Kidney (tissue), 14 donors: ENCODE measurements around the gene RELL2. TPM values are rescaled to one million over a fixed set of nuclear protein-coding genes. Genes with fewer than 3 reads are reported as not detected.

ENCODE experiments used
- DNase-seq, 5 donors: peaks; one replicate each; pipeline ENCODE4 v3.0.0-alpha.2; 2013 to 2020
- FAIRE-seq: peaks from 2 replicates; lab custom pipeline; 2012; peaks lifted over from hg19 to GRCh38; lab: Jason Lieb, UNC
- H3K27ac ChIP-seq, 2 donors: one replicate each; pipeline ENCODE4 v1.7.0; 2013; ENCODE audit warnings: low read depth in 2 of 2, low read length in 2 of 2, inconsistent platforms in 1 of 2
- H3K27me3 ChIP-seq: one replicate; pipeline ENCODE4 v1.7.1; 2013; ENCODE audit warnings: low read length, inconsistent platforms; ENCODE audit not compliant: control insufficient read depth, insufficient read depth
- H3K36me3 ChIP-seq, 3 donors: one replicate each; pipeline versions ENCODE4 v1.7.0 to v1.7.1; 2013; ENCODE audit warnings: low read length in 3 of 3, control low read depth in 1 of 3, inconsistent platforms in 1 of 3; ENCODE audit not compliant: insufficient read depth in 3 of 3, control insufficient read depth in 2 of 3
- H3K4me1 ChIP-seq, 3 donors: one replicate each; pipeline versions ENCODE4 v1.7.0 to v1.7.1; 2013; ENCODE audit warnings: low read length in 3 of 3, inconsistent platforms in 1 of 3, low read depth in 1 of 3; ENCODE audit not compliant: control insufficient read depth in 2 of 3, insufficient read depth in 2 of 3
- H3K4me3 ChIP-seq, 3 donors: one replicate each; pipeline versions ENCODE4 v1.7.0 to v1.8.1; 2013; ENCODE audit warnings: low read length in 3 of 3, control low read depth in 1 of 3, inconsistent platforms in 1 of 3
- H3K9ac ChIP-seq, 3 donors: one replicate each; pipeline versions ENCODE4 v1.7.0 to v1.7.1; 2013; ENCODE audit warnings: low read length in 3 of 3, control low read depth in 1 of 3, inconsistent platforms in 1 of 3
- H3K9me3 ChIP-seq, 3 donors: one replicate each; pipeline versions ENCODE4 v1.7.0 to v1.7.1; 2013; ENCODE audit warnings: low read length in 3 of 3, control low read depth in 1 of 3, inconsistent platforms in 1 of 3; ENCODE audit not compliant: control insufficient read depth in 2 of 3, insufficient read depth in 1 of 3
- intact Hi-C: fragments of 100-400 bp; cut with DNase I; formaldehyde crosslinking; loops from one replicate; pipeline ENCODE4 v1.11.1; 2022
- polyA plus RNA-seq: library from polyadenylated mRNA; stranded (reverse); fragments of 350-450 nt; fragmentation: Illumina TruSeq; extraction: RNeasy Lipid Tissue Mini Kit (QIAGEN cat#74804); gene quantifications from one replicate; pipeline ENCODE4 v1.2.3, GENCODE V29; 2014; ENCODE audit warnings: low read depth, low replicate concordance; ENCODE audit not compliant: insufficient read depth
- total RNA-seq: library from RNA; stranded (reverse); fragmentation: NEBNext Ultra II Directional; extraction: Animal tissue kit (Norgen Biotek cat#: 25700); gene quantifications from one replicate; pipeline ENCODE4 v1.2.1, GENCODE V29; 2021
- TF ChIP-seq, protein P1 (sequence below): IDR thresholded peaks from 3 replicates; pipeline ENCODE4 v1.5.1; 2012; ENCODE audit warnings: mild to moderate bottlenecking, moderate library complexity, borderline replicate concordance; ENCODE audit not compliant: insufficient read depth; ENCODE audit errors: extremely low read depth
- donor health status: control.
- donor health status: control.
- donor health status: control.
- donor health status: control.
- donor health status: control.
- donor health status: DM: yes; HTN: yes; CAD: no.
- donor health status: Normal renal cell carcinoma (clear cell type).

Gene RELL2
- total and polyA plus RNA-seq, 2 donors from 2014 or later: 3.0 to 8.2 TPM

DNA sequence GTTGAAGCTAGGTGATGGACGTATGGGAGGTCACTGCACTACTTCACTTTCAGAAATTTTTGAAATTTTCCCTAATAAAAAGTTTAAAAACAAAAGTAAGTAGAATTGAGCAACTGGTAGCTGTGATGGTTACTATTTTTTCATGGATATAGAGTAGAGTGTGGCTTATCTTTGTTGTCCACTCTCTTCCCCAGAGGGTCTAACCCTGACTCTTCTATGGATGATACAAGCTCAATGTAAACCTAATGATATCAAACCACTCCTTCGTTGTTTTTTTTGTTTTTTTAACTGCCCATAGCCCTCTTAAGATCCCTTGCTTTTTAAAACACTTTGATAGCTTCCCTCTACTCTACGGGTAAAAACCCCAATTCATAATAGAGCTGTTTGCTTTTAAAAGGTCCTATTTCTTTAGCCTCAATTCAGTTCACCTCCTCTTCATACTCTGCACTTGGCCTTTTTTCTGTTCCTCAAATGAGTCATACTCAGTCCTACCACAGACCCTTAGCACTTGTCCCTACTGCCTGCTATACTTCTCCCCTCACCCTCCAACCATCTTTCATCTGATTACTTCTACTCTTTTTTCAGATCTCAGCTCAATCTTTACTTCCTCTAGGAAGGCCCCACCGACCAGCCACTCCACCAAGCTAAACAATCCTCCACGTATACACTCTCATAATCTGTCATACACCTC lies 2.8 kb upstream of the RELL2 start:
- DNase-seq (no peak), FAIRE-seq (no peak)
- TF ChIP-seq, protein P1, sequence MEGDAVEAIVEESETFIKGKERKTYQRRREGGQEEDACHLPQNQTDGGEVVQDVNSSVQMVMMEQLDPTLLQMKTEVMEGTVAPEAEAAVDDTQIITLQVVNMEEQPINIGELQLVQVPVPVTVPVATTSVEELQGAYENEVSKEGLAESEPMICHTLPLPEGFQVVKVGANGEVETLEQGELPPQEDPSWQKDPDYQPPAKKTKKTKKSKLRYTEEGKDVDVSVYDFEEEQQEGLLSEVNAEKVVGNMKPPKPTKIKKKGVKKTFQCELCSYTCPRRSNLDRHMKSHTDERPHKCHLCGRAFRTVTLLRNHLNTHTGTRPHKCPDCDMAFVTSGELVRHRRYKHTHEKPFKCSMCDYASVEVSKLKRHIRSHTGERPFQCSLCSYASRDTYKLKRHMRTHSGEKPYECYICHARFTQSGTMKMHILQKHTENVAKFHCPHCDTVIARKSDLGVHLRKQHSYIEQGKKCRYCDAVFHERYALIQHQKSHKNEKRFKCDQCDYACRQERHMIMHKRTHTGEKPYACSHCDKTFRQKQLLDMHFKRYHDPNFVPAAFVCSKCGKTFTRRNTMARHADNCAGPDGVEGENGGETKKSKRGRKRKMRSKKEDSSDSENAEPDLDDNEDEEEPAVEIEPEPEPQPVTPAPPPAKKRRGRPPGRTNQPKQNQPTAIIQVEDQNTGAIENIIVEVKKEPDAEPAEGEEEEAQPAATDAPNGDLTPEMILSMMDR: no peak
- Histone ChIP-seq H3K9me3 (no peaks in the 10 kb centered on the region), H3K9ac (no peak overlapping the region), H3K27ac (no peak overlapping the region), H3K27me3 (peaks cover 8% of the 10 kb centered on the region), H3K4me1 (peaks cover 3 to 17% (median 9%) of the 10 kb centered on the region in 3 donors), H3K4me3 (no peak overlapping the region), H3K36me3 (peaks cover 0 to 8% (median 5%) of the 10 kb centered on the region in 3 donors)
- intact Hi-C loops: no loop called here

DNA sequence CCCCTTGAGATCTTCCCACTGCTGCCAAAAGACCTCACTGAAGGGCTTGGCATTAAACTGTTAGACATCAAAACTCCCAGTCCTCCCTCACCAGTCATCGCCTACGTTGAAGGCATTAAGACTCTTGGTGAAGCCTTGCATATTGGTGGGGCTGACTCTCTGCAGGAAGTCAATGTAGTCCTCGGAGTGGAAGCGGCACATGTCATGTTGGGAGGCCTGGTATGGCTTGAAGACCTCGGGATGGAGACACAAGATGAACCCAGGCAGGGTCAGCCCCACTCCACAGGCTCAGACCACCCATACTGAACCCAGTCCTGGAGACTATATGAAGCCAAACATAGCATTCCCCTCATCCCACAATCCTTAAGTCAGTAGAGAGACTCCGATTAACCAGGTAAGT lies 2.1 kb upstream of the RELL2 start:
- TF ChIP-seq, protein P1: no peak
- no peak overlapping the region for H3K27ac ChIP-seq
- no peak overlapping the region for H3K4me3 ChIP-seq
- FAIRE-seq: no peak
- no peaks in the 10 kb centered on the region for H3K9me3 ChIP-seq
- no peak overlapping the region for H3K9ac ChIP-seq
- intact Hi-C loops: no loop called here
- no peak for DNase-seq
- H3K4me1 ChIP-seq: peaks cover 3 to 17% (median 9%) of the 10 kb centered on the region in 3 donors
- peaks cover 8% of the 10 kb centered on the region for H3K27me3 ChIP-seq
- H3K36me3 ChIP-seq: peaks cover 0 to 3% (median 0%) of the 10 kb centered on the region in 3 donors

DNA sequence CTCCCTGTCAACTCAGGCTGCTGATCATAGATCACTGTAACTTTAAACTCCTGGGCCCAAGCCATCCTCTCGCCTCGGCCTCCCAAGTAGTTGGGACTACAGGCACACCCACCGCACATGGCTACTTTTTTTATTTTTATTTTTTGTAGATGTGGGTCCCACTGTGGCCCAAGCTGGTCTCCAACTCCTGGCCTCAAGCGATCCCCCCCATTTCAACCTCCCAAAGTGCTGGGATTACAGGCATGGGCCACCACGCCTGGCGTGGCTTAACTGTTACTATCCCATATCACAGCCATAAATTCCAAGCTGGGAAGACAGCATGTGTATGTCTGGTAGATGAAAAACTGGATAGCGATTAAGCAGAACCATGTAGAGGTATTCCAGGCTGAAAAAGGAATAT lies 1.2 kb upstream of the RELL2 start:
- H3K9ac ChIP-seq: peak overlapping the region; percentile 83 to 98 (median 91)
- H3K27me3 ChIP-seq: peaks cover 8% of the 10 kb centered on the region
- peaks cover 3 to 17% (median 9%) of the 10 kb centered on the region in 3 donors for H3K4me1 ChIP-seq
- FAIRE-seq: no peak
- H3K4me3 ChIP-seq: peak overlapping the region; percentile 93 to 96 (median 95)
- H3K9me3 ChIP-seq: no peaks in the 10 kb centered on the region
- H3K27ac ChIP-seq: no peak overlapping the region
- H3K36me3 ChIP-seq: peaks cover 0 to 3% (median 0%) of the 10 kb centered on the region in 3 donors
- TF ChIP-seq, protein P1: no peak
- DNase-seq: no peak
- intact Hi-C loops: no loop called here
